A375 (cell line): Measurements from ENCODE around the gene NOTCH2NLA. TPM values are rescaled to one million over a fixed set of nuclear protein-coding genes. Genes with fewer than 3 reads are reported as not detected.

ENCODE experiments used
- total RNA-seq: library from RNA; depleted of rRNA; stranded (reverse); fragments of >200 nt; shearing (Covaris generic); gene quantifications from 2 replicates; pipeline ENCODE4 v1.2.3, GENCODE V29; 2014; rRNA removed

NOTCH2NLA gene
- total RNA-seq, result 153 and 165 TPM in 2 replicates

DNA sequence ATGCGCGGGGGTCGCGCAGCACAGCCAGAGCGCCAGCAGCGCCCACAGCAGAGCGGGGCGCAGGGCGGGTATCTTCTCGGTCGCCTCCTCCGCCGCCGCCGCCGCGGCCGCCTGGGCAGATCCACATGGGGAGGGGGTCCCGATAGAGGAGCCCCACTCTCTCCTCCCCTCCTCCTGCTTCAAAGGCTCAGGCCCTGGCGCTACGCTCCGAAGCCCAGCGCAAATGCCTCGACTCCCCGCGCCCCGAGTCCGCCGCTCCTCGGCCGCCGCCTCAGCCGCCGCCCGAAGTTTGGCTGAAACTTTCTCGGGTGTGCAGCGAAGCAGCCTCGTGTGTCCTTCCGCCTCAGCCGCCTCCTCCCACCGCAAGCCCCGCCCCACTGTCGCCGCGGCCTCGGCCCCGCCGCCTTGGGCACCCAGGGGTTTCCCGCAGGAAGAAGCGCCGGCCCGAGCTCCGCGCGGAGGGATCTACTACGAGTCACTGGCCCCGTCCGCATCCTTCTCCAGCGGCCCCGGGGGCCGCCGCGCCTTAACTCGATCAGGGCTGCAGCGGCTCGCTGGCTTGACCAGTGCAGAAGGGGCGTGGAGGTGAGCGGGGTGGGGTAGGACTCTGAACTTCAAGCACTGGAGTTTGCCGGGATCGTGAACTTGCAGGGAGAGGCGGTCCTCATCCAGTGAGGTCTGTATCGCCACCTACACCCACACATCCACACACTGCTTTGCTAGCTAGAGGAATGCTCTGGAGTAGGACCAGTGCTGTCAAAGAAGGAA is at the start of gene NOTCH2NLA:
Gene NOTCH2NLA (minus strand): TSS at position 312 of the 768 bp plus-strand sequence. CDS start 39,684 bp downstream, outside the sequence.

DNA sequence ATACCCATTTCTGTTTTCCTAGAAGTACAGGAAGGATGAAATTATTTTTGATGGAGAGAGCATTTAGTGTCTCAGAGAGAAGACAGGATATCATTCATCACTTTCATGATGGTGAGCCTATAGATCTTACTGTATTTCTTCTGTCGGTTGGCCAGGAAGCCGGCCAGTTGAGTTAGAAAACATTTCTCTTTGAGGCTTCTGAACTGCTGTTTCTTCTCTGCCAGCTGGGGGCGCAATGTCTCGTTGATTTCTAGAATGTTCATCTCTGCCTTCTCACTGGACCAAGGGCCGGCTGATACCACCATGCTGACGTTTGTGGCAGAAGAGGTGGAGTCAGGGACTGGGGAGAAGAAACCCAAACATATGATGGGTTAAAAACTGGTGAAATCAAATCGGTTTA is 84.4 kb downstream of the NOTCH2NLA start, which contains the start of gene NBPF10:
Gene NBPF10 (minus strand): TSS at position 340 of the 400 bp plus-strand sequence. CDS start 35 bp downstream, at position 305.

Other genes with a start within 250 kb of the NOTCH2NLA start
- 36.2 and 41.8 TPM in 2 replicates for gene TXNIP, start 232.4 kb downstream of the NOTCH2NLA start, total RNA-seq
- gene HJV, start 207.3 kb downstream of the NOTCH2NLA start, total RNA-seq, result not detected in 2 replicates
- gene NBPF10, start 84.2 kb downstream of the NOTCH2NLA start, total RNA-seq, result 1.4 and 1.5 TPM in 2 replicates